ENCODE measurements around the gene LMOD3. TPM values are rescaled to one million over a fixed set of nuclear protein-coding genes. Genes with fewer than 3 reads are reported as not detected.

LMOD3 gene
- not detected for total RNA-seq

- DNase-seq (ENCODE audit: low read depth in 2 of 3, low spot score in 2 of 3) = no peak
These were observed at the start of gene LMOD3 for GRCh38 chr3:69122403-69122802. LMOD3 (minus strand) TSS chr3:69122595; CDS start chr3:69122386, 209 bp downstream.

- no peak for DNase-seq (ENCODE audit: low read depth in 2 of 3, low spot score in 2 of 3)
These were observed 49.7 kb upstream of the LMOD3 start for GRCh38 chr3:69172058-69172457.

GRCh38 chr3:69166446-69166845, 44.1 kb upstream of the LMOD3 start:
- no peak for DNase-seq (ENCODE audit: low read depth in 2 of 3, low spot score in 2 of 3)

GRCh38 chr3:69165744-69166143, 43.3 kb upstream of the LMOD3 start:
- DNase-seq (ENCODE audit: low read depth in 2 of 3, low spot score in 2 of 3) = no peak

- no peak for DNase-seq (ENCODE audit: low read depth in 2 of 3, low spot score in 2 of 3)
These were observed 41.9 kb upstream of the LMOD3 start for GRCh38 chr3:69164296-69164695.

- no peak for DNase-seq (ENCODE audit: low read depth in 2 of 3, low spot score in 2 of 3)
These were observed 40.0 kb upstream of the LMOD3 start for GRCh38 chr3:69162308-69162980.

- peak; percentile 22 to 77 (median 29) for DNase-seq (ENCODE audit: low read depth in 2 of 3, low spot score in 2 of 3)
These were observed 39.4 kb upstream of the LMOD3 start for GRCh38 chr3:69161587-69162307.

- DNase-seq (ENCODE audit: low read depth in 2 of 3, low spot score in 2 of 3) = no peak
These were observed 38.1 kb upstream of the LMOD3 start for GRCh38 chr3:69160525-69160924.

GRCh38 chr3:69160107-69160506, 37.7 kb upstream of the LMOD3 start:
- DNase-seq (ENCODE audit: low read depth in 2 of 3, low spot score in 2 of 3) = no peak

GRCh38 chr3:69149586-69149985, 27.2 kb upstream of the LMOD3 start:
- DNase-seq (ENCODE audit: low read depth in 2 of 3, low spot score in 2 of 3) = no peak

- no peak for DNase-seq (ENCODE audit: low read depth in 2 of 3, low spot score in 2 of 3)
These were observed 23.3 kb upstream of the LMOD3 start for GRCh38 chr3:69145688-69146087.

GRCh38 chr3:69144631-69145245, 22.3 kb upstream of the LMOD3 start:
- DNase-seq (ENCODE audit: low read depth in 2 of 3, low spot score in 2 of 3) = peak in 2 of 3 donors; percentile 31 to 69

- no peak for DNase-seq (ENCODE audit: low read depth in 2 of 3, low spot score in 2 of 3)
These were observed 21.2 kb upstream of the LMOD3 start for GRCh38 chr3:69143612-69144011.

- no peak for DNase-seq (ENCODE audit: low read depth in 2 of 3, low spot score in 2 of 3)
These were observed 20.5 kb upstream of the LMOD3 start for GRCh38 chr3:69142797-69143454.

GRCh38 chr3:69142090-69142489, 19.7 kb upstream of the LMOD3 start:
- no peak for DNase-seq (ENCODE audit: low read depth in 2 of 3, low spot score in 2 of 3)

GRCh38 chr3:69141313-69141712, 18.9 kb upstream of the LMOD3 start:
- DNase-seq (ENCODE audit: low read depth in 2 of 3, low spot score in 2 of 3) = no peak

- DNase-seq (ENCODE audit: low read depth in 2 of 3, low spot score in 2 of 3) = no peak
These were observed 15.0 kb upstream of the LMOD3 start for GRCh38 chr3:69137412-69137811.

- no peak for DNase-seq (ENCODE audit: low read depth in 2 of 3, low spot score in 2 of 3)
These were observed 14.6 kb upstream of the LMOD3 start for GRCh38 chr3:69137005-69137404.

- DNase-seq (ENCODE audit: low read depth in 2 of 3, low spot score in 2 of 3) = no peak
These were observed 8.3 kb upstream of the LMOD3 start for GRCh38 chr3:69130689-69131088.

- DNase-seq (ENCODE audit: low read depth in 2 of 3, low spot score in 2 of 3) = no peak
These were observed 7.1 kb upstream of the LMOD3 start for GRCh38 chr3:69129531-69129930.

- no peak for DNase-seq (ENCODE audit: low read depth in 2 of 3, low spot score in 2 of 3)
These were observed 6.1 kb upstream of the LMOD3 start for GRCh38 chr3:69128509-69128908.

All from hematopoietic multipotent progenitor cell (in vitro differentiated cells).